HCT116 (cell line): ENCODE measurements around the gene ALMS1. TPM values are rescaled to one million over a fixed set of nuclear protein-coding genes. Genes with fewer than 3 reads are reported as not detected.

Experiments
- ATAC-seq: fragments of 200-7000 bp; cut with Tn5 transposase; 2 replicates; pipeline ENCODE4 v1.9.1; 2020; ENCODE audit warnings: mild to moderate bottlenecking, moderate library complexity
- BruUV-seq: library from RNA; stranded (reverse); fragments of 400-500 nt; replicated peaks from 2 replicates; lab custom pipeline; 2021; lab: Mats Ljungman, UMichigan
- CTCF ChIA-PET: fragments of 300-600 bp; sonication (Branson Sonifier 250); formaldehyde crosslinking; loops from one replicate; lab custom pipeline; 2021; ENCODE audit warnings: antibody characterized with exemption; lab: Charles Lee
- POLR2A ChIA-PET: fragments of 300-600, 350-600 bp; sonication (Branson Sonifier 250); formaldehyde crosslinking; loops from one replicate; lab custom pipeline; 2021; ENCODE audit warnings: antibody characterized with exemption; lab: Charles Lee
- RAD21 ChIA-PET, 2 experiments: fragments of 300-600 bp; sonication (Branson Sonifier 250); formaldehyde crosslinking; loops; one replicate each; lab custom pipeline; 2023; ENCODE audit warnings: low total read pairs in 2 of 2; ENCODE audit not compliant: uncharacterized antibody in 2 of 2, unreplicated experiment in 2 of 2, low non-redundant PET in 1 of 2; lab: Charles Lee
- DNase-seq: peaks from one replicate; pipeline ENCODE4 v3.0.0-alpha.2; 2010; ENCODE audit warnings: low read depth, low spot score
- H2AFZ ChIP-seq: fragments of 200-600 bp; shearing (Covaris generic), sonication (generic); 2 replicates; pipeline ENCODE4 v1.6.1; 2017; ENCODE audit warnings: low read depth, mixed run types, mixed read lengths, antibody characterized with exemption, low read length; ENCODE audit not compliant: poor library complexity, severe bottlenecking
- H3K27ac ChIP-seq: 2 replicates; pipeline ENCODE4 v1.5.1; 2012; ENCODE audit warnings: low read depth, low read length
- H3K27me3 ChIP-seq: fragments of 200-600 bp; sonication (generic); 2 replicates; pipeline ENCODE4 v1.6.1; 2016; ENCODE audit warnings: mixed run types, low read length, mixed read lengths; ENCODE audit not compliant: insufficient read depth
- H3K36me3 ChIP-seq, 2 experiments: fragments of 200-500 bp in 1 of 2; fragments of 200-600 bp in 1 of 2; sonication (Bioruptor generic) in 1 of 2; sonication (generic) in 1 of 2; 2 replicates each; pipeline versions ENCODE4 v1.5.1 to v1.6.1; 2014 to 2016; ENCODE audit warnings: low read length in 2 of 2, inconsistent platforms in 1 of 2, mixed read lengths in 1 of 2, mixed run types in 1 of 2; ENCODE audit not compliant: insufficient read depth in 2 of 2, control insufficient read depth in 1 of 2
- H3K4me1 ChIP-seq, 2 experiments: fragments of 200-600 bp in 1 of 2; sonication (generic) in 1 of 2; 2 replicates each; pipeline versions ENCODE4 v1.5.1 to v1.6.1; 2012 to 2017; ENCODE audit warnings: low read length in 2 of 2, inconsistent platforms in 1 of 2, mild to moderate bottlenecking in 1 of 2, mixed read lengths in 1 of 2, mixed run types in 1 of 2, moderate library complexity in 1 of 2; ENCODE audit not compliant: insufficient read depth in 2 of 2, control insufficient read depth in 1 of 2
- H3K4me2 ChIP-seq: fragments of 200-600 bp; sonication (generic); 2 replicates; pipeline ENCODE4 v1.6.1; 2017; ENCODE audit warnings: mixed run types, low read length, mixed read lengths
- H3K4me3 ChIP-seq, 2 experiments: fragments of 200-600 bp in 1 of 2; sonication (generic) in 1 of 2; replicated peaks in 1 of 2; 2 replicates each; pipeline ENCODE4 v1.5.1; 2011 to 2016; ENCODE audit warnings: low read length in 2 of 2, control low read depth in 1 of 2, low read depth in 1 of 2, mild to moderate bottlenecking in 1 of 2, mixed read lengths in 1 of 2, mixed run types in 1 of 2
- H3K79me2 ChIP-seq: fragments of 200-600 bp; sonication (generic); 2 replicates; pipeline ENCODE4 v1.6.1; 2017; ENCODE audit warnings: mild to moderate bottlenecking, mixed run types, low read length, moderate library complexity, mixed read lengths; ENCODE audit not compliant: insufficient read depth
- H3K9ac ChIP-seq: fragments of 200-600 bp; sonication (generic); 2 replicates; pipeline ENCODE4 v1.6.1; 2016; ENCODE audit warnings: low read length, mixed read lengths
- H3K9me2 ChIP-seq: fragments of 200-600 bp; sonication (generic), shearing (Covaris generic); 2 replicates; pipeline ENCODE4 v1.6.1; 2017; ENCODE audit warnings: mixed run types, mild to moderate bottlenecking, moderate library complexity; ENCODE audit not compliant: insufficient read depth
- H3K9me3 ChIP-seq, 2 experiments: fragments of 200-500 bp in 1 of 2; fragments of 200-600 bp in 1 of 2; sonication (Bioruptor generic) in 1 of 2; sonication (generic) in 1 of 2; 2 replicates each; pipeline ENCODE4 v1.6.1; 2014 to 2017; ENCODE audit warnings: low read length in 2 of 2, mixed read lengths in 2 of 2, inconsistent platforms in 1 of 2, low read depth in 1 of 2, mild to moderate bottlenecking in 1 of 2, mixed run types in 1 of 2, moderate library complexity in 1 of 2; ENCODE audit not compliant: control insufficient read depth in 1 of 2, insufficient read depth in 1 of 2
- H4K20me1 ChIP-seq: fragments of 200-600 bp; sonication (generic), shearing (Covaris generic); 2 replicates; pipeline ENCODE4 v1.6.1; 2017; ENCODE audit warnings: mixed run types, mild to moderate bottlenecking, moderate library complexity; ENCODE audit not compliant: insufficient read depth
- ATF3 ChIP-seq: IDR thresholded peaks from 2 replicates; pipeline ENCODE4 v1.6.1; 2012
- CBX3 ChIP-seq: IDR thresholded peaks from 2 replicates; pipeline ENCODE4 v1.6.1; 2012; ENCODE audit warnings: low read depth
- CEBPB ChIP-seq: IDR thresholded peaks from 2 replicates; pipeline ENCODE4 v1.6.1; 2012; ENCODE audit warnings: low read depth
- CTCF ChIP-seq, 3 experiments: fragments of 200-600 bp in 1 of 3; sonication (generic) in 1 of 3; IDR thresholded peaks in 2 of 3; conservative IDR thresholded peaks in 1 of 3; 2 replicates each; pipeline ENCODE4 v1.5.1; 2012 to 2017; ENCODE audit warnings: low read depth in 2 of 3, low read length in 2 of 3, antibody characterized with exemption in 1 of 3, borderline replicate concordance in 1 of 3, control low read depth in 1 of 3, mild to moderate bottlenecking in 1 of 3, mixed read lengths in 1 of 3, mixed run types in 1 of 3, moderate library complexity in 1 of 3; ENCODE audit not compliant: insufficient read depth in 1 of 3
- EGR1 ChIP-seq: IDR thresholded peaks from 2 replicates; pipeline ENCODE4 v1.6.1; 2012; ENCODE audit warnings: low read depth
- ELF1 ChIP-seq: IDR thresholded peaks from 2 replicates; pipeline ENCODE4 v1.6.1; 2012; ENCODE audit warnings: low read depth, borderline replicate concordance
- EZH2 ChIP-seq: fragments of 200-600 bp; sonication (generic); IDR thresholded peaks from 2 replicates; pipeline ENCODE4 v1.6.1; 2017; ENCODE audit warnings: antibody characterized with exemption, mixed run types
- EZH2phosphoT487 ChIP-seq: fragments of 200-600 bp; IDR thresholded peaks from 2 replicates; pipeline ENCODE4 v1.6.1; 2018; ENCODE audit warnings: antibody characterized with exemption, borderline replicate concordance
- FOSL1 ChIP-seq: IDR thresholded peaks from 2 replicates; pipeline ENCODE4 v1.6.1; 2012; ENCODE audit warnings: low read depth
- JUND ChIP-seq: IDR thresholded peaks from 2 replicates; pipeline ENCODE4 v1.6.1; 2012
- POLR2A ChIP-seq: IDR thresholded peaks from 2 replicates; pipeline ENCODE4 v1.7.0; 2011; ENCODE audit warnings: borderline replicate concordance; ENCODE audit not compliant: insufficient read depth, insufficient read length; ENCODE audit errors: extremely low read depth
- RAD21 ChIP-seq: IDR thresholded peaks from 2 replicates; pipeline ENCODE4 v1.6.1; 2012; ENCODE audit warnings: low read depth, mild to moderate bottlenecking
- SIN3A ChIP-seq: IDR thresholded peaks from 2 replicates; pipeline ENCODE4 v1.6.1; 2012; ENCODE audit warnings: low read depth
- SP1 ChIP-seq: IDR thresholded peaks from 2 replicates; pipeline ENCODE4 v1.6.1; 2012; ENCODE audit warnings: low read depth
- YY1 ChIP-seq: IDR thresholded peaks from 2 replicates; pipeline ENCODE4 v1.6.1; 2011; ENCODE audit warnings: low read length, low read depth, moderate library complexity, mild to moderate bottlenecking; ENCODE audit not compliant: insufficient replicate concordance; ENCODE audit errors: extremely low read depth
- intact Hi-C: fragments of 100-400 bp; cut with micrococcal nuclease; formaldehyde crosslinking; loops from 2 replicates; pipeline ENCODE4 v1.10.0; 2022
- total RNA-seq: library from RNA; stranded (reverse); gene quantifications from one replicate; pipeline ENCODE4 v1.2.1, GENCODE V29; 2021; ENCODE audit not compliant: unreplicated experiment
- TF ChIP-seq, protein P1 (sequence below): IDR thresholded peaks from 2 replicates; pipeline ENCODE4 v1.6.1; 2012
- TF ChIP-seq, protein P2 (sequence below): IDR thresholded peaks from 2 replicates; pipeline ENCODE4 v1.6.1; 2012; ENCODE audit warnings: low read depth

ALMS1 gene
- total RNA-seq, 1 experiment from 2014 or later = 20.5 TPM

- H3K27me3 ChIP-seq = no peaks in the 10 kb centered on the region
- H3K4me2 ChIP-seq = no peak overlapping the region
- no peak for DNase-seq
- H3K9me2 ChIP-seq = no peaks in the 10 kb centered on the region
- BruUV-seq = no TSS peak
- TF ChIP-seq RAD21 (no peak), EGR1 (no peak), EZH2 (no peak)
- TF ChIP-seq, all 23 proteins: peak for 0
- Histone ChIP-seq H3K79me2 (no peaks in the 10 kb centered on the region), H3K36me3 (no peaks in the 10 kb centered on the region), H3K4me3 (no peak overlapping the region), H2AFZ (no peak overlapping the region), H3K9ac (no peak overlapping the region), H4K20me1 (no peaks in the 10 kb centered on the region), H3K27ac (no peak overlapping the region), H3K4me1 (no peaks in the 10 kb centered on the region), H3K9me3 (no peaks in the 10 kb centered on the region)
- ChIA-PET CTCF (no interaction called here), RAD21 (no interaction called here), POLR2A (no interaction called here)
- ATAC-seq = no peak
- intact Hi-C loops = no loop called here
These were observed 29.1 kb downstream of the ALMS1 start for GRCh38 chr2:73414696-73415095.

- Histone ChIP-seq H3K36me3 (no peaks in the 10 kb centered on the region), H3K9ac (no peak overlapping the region), H3K27ac (no peak overlapping the region), H4K20me1 (no peaks in the 10 kb centered on the region), H3K4me3 (no peak overlapping the region), H3K9me3 (no peaks in the 10 kb centered on the region), H3K27me3 (no peaks in the 10 kb centered on the region), H3K9me2 (no peaks in the 10 kb centered on the region), H3K4me2 (no peak overlapping the region), H2AFZ (no peak overlapping the region), H3K79me2 (no peaks in the 10 kb centered on the region), H3K4me1 (no peaks in the 10 kb centered on the region)
- RAD21 ChIA-PET = no interaction called here
- no peak for DNase-seq
- no TSS peak for BruUV-seq
- CTCF ChIA-PET = no interaction called here
- no peak for ATAC-seq
- POLR2A ChIA-PET = no interaction called here
- intact Hi-C loops = no loop called here
- no peak for TF ChIP-seq ELF1
- TF ChIP-seq POLR2A = no peak
- no peak for TF ChIP-seq JUND
- TF ChIP-seq, protein P1, sequence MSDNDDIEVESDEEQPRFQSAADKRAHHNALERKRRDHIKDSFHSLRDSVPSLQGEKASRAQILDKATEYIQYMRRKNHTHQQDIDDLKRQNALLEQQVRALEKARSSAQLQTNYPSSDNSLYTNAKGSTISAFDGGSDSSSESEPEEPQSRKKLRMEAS = no peak
- TF ChIP-seq CEBPB = no peak
- no peak for TF ChIP-seq SP1
- TF ChIP-seq SIN3A = no peak
- TF ChIP-seq, protein P2, sequence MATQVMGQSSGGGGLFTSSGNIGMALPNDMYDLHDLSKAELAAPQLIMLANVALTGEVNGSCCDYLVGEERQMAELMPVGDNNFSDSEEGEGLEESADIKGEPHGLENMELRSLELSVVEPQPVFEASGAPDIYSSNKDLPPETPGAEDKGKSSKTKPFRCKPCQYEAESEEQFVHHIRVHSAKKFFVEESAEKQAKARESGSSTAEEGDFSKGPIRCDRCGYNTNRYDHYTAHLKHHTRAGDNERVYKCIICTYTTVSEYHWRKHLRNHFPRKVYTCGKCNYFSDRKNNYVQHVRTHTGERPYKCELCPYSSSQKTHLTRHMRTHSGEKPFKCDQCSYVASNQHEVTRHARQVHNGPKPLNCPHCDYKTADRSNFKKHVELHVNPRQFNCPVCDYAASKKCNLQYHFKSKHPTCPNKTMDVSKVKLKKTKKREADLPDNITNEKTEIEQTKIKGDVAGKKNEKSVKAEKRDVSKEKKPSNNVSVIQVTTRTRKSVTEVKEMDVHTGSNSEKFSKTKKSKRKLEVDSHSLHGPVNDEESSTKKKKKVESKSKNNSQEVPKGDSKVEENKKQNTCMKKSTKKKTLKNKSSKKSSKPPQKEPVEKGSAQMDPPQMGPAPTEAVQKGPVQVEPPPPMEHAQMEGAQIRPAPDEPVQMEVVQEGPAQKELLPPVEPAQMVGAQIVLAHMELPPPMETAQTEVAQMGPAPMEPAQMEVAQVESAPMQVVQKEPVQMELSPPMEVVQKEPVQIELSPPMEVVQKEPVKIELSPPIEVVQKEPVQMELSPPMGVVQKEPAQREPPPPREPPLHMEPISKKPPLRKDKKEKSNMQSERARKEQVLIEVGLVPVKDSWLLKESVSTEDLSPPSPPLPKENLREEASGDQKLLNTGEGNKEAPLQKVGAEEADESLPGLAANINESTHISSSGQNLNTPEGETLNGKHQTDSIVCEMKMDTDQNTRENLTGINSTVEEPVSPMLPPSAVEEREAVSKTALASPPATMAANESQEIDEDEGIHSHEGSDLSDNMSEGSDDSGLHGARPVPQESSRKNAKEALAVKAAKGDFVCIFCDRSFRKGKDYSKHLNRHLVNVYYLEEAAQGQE = no peak
- no peak for TF ChIP-seq EZH2phosphoT487
- no peak for TF ChIP-seq YY1
- no peak for TF ChIP-seq FOSL1
- no peak for TF ChIP-seq EGR1
- no peak for TF ChIP-seq CTCF (IDR thresholded peaks at IDR 0.05 in 2 of 3, conservative IDR thresholded peaks at IDR 0.05 in 1 of 3; ENCODE audit: borderline replicate concordance in 1 of 3, insufficient read depth in 1 of 3, low read depth in 2 of 3, low read length in 2 of 3)
- TF ChIP-seq ATF3 = no peak
- no peak for TF ChIP-seq EZH2
- TF ChIP-seq CBX3 = no peak
These were observed 30.3 kb downstream of the ALMS1 start for GRCh38 chr2:73415906-73416305.
